ENCODE data around the gene MAGEA12. TPM values are rescaled to one million over a fixed set of nuclear protein-coding genes. Genes with fewer than 3 reads are reported as not detected.
"Not testable (repeated sequence)": the region's sequence is repeated elsewhere in the genome, so short reads cannot be mapped to it uniquely, and the experiment has no call there.

MAGEA12 gene
- under 1 TPM in 3 of 6 experiments, not detected in 3; 0.09 to 0.19 (median 0.11) TPM for total RNA-seq (2021; fragmentation: NEBNext Ultra II Directional; extraction: Animal tissue kit (Norgen Biotek cat#: 25700))
- long read RNA-seq, result 0 reads

DNA sequence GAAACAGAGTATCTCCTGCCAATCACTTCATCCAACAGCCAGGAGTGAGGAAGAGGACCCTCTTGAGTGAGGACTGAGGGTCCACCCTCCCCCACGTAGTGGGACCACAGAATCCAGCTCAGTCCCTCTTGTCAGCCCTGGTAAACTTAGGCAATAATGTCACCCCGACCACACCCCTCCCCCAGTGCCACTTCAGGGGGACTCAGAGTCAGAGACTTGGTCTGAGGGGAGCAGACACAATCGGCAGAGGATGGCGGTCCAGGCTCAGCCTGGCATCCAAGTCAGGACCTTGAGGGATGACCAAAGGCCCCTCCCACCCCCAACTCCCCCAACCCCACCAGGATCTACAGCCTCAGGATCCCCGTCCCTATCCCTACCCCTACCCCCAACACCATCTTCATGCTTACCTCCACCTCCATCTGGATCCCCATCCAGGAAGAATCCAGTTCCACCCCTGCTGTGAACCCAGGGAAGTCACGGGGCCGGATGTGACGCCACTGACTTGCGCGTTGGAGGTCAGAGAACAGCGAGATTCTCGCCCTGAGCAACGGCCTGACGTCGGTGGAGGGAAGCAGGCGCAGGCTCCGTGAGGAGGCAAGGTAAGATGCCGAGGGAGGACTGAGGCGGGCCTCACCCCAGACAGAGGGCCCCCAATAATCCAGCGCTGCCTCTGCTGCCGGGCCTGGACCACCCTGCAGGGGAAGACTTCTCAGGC lies at the start of gene MAGEA12, which contains the start of gene CSAG1:
Gene MAGEA12 (plus strand): TSS at position 497 of the 715 bp plus-strand sequence. CDS start 2,405 bp downstream, outside the sequence.
Gene CSAG1 (minus strand): TSS at position 461 of the 715 bp plus-strand sequence. CDS start 1,261 bp downstream, outside the sequence.
- H3K9me3 Mint-ChIP-seq, result no peaks in the 10 kb centered on the region
- no peak for TF ChIP-seq CTCF (IDR thresholded peaks at IDR 0.05)

DNA sequence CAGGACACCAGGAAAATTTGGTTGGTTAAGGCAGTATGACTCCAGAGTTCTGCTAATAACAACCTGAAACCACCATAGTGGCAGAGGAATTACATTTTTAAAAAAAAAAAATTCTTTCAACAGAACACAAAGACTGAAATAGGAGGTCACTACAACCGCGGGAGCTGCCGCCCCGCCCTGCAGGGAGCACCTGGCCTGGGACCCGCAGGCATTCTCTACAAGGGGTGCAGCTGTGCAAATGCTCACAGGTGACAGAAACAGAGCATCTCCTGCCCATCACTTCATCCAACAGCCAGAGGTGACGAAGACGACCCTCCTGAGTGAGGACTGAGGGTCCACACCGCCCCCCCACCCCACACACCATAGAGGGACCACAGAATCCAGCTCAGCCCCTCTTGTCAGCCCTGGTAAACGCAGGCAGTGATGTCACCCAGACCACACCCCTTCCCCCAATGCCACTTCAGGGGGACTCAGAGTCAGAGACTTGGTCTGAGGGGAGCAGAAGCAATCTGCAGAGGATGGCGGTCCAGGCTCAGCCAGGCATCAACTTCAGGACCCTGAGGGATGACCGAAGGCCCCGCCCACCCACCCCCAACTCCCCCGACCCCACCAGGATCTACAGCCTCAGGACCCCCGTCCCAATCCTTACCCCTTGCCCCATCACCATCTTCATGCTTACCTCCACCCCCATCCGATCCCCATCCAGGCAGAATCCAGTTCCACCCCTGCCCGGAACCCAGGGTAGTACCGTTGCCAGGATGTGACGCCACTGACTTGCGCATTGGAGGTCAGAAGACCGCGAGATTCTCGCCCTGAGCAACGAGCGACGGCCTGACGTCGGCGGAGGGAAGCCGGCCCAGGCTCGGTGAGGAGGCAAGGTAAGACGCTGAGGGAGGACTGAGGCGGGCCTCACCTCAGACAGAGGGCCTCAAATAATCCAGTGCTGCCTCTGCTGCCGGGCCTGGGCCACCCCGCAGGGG lies 35.3 kb upstream of the MAGEA12 start, which contains the start of gene MAGEA3:
Gene MAGEA3 (plus strand): TSS at position 843 of the 980 bp plus-strand sequence. CDS start 2,039 bp downstream, outside the sequence.
- not testable (repeated sequence) for H3K27me3 Mint-ChIP-seq (ENCODE audit: insufficient read depth); H3K4me1 Mint-ChIP-seq (ENCODE audit: low read depth); H3K4me3 Mint-ChIP-seq; DNase-seq; H3K36me3 Mint-ChIP-seq (ENCODE audit: low read depth); H3K9me3 Mint-ChIP-seq; H3K27ac Mint-ChIP-seq

More for the DNA sequence above, at the start of gene MAGEA12, which contains the start of gene CSAG1:
- Mint-ChIP-seq H3K36me3 (ENCODE audit: low read depth) (no peaks in the 10 kb centered on the region), H3K4me3 (no peak within 1 kb of the TSS), H3K4me1 (ENCODE audit: low read depth) (no peaks in the 10 kb centered on the region), H3K27me3 (ENCODE audit: insufficient read depth) (no peaks in the 10 kb centered on the region; the same call in 1 of the 2 replicates), H3K27ac (no peak within 1 kb of the TSS)
- no peak for DNase-seq

- not testable (repeated sequence) for H3K27me3 Mint-ChIP-seq (ENCODE audit: insufficient read depth); H3K4me1 Mint-ChIP-seq (ENCODE audit: low read depth); H3K9me3 Mint-ChIP-seq; DNase-seq; H3K27ac Mint-ChIP-seq; H3K36me3 Mint-ChIP-seq (ENCODE audit: low read depth); H3K4me3 Mint-ChIP-seq
These were observed 33.2 kb upstream of the MAGEA12 start for GRCh38 chrX:152700390-152700789.

GRCh38 chrX:152706500-152706899 lies 27.1 kb upstream of the MAGEA12 start:
- not testable (repeated sequence) for H3K4me1 Mint-ChIP-seq (ENCODE audit: low read depth); H3K27ac Mint-ChIP-seq; H3K4me3 Mint-ChIP-seq; H3K9me3 Mint-ChIP-seq; H3K27me3 Mint-ChIP-seq (ENCODE audit: insufficient read depth); DNase-seq; H3K36me3 Mint-ChIP-seq (ENCODE audit: low read depth)

- DNase-seq; H3K36me3 Mint-ChIP-seq (ENCODE audit: low read depth); H3K4me1 Mint-ChIP-seq (ENCODE audit: low read depth); H3K4me3 Mint-ChIP-seq; H3K9me3 Mint-ChIP-seq; H3K27ac Mint-ChIP-seq; H3K27me3 Mint-ChIP-seq (ENCODE audit: insufficient read depth): not testable (repeated sequence)
These were observed 24.4 kb upstream of the MAGEA12 start, which contains the start of gene CSAG2 for GRCh38 chrX:152709173-152709572. Gene CSAG2, minus strand, starts transcription at chrX:152709273. Its CDS starts 161 bp downstream, at chrX:152709112.

DNA sequence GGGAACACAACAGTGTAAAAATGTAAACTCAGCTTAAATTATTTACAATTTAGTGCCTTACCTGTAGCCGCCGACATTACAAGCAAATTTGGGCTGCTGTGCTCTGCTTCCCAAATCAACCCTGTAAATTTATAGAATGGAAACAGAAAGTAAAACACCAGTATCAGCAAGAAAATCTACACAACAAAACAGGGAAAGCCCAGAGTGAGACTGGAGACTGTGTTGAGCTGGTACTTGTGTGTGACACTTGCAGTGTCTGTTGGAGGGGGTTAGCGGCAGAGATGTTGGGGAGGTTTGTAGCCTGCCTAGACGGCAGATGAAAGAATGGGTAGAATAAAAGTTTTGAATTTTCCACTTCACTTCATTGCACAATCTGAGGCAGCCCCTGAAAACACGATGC lies 20.4 kb upstream of the MAGEA12 start:
- not testable (repeated sequence) for H3K4me1 Mint-ChIP-seq (ENCODE audit: low read depth); H3K9me3 Mint-ChIP-seq; H3K36me3 Mint-ChIP-seq (ENCODE audit: low read depth); H3K4me3 Mint-ChIP-seq; H3K27ac Mint-ChIP-seq; H3K27me3 Mint-ChIP-seq (ENCODE audit: insufficient read depth); DNase-seq

DNA sequence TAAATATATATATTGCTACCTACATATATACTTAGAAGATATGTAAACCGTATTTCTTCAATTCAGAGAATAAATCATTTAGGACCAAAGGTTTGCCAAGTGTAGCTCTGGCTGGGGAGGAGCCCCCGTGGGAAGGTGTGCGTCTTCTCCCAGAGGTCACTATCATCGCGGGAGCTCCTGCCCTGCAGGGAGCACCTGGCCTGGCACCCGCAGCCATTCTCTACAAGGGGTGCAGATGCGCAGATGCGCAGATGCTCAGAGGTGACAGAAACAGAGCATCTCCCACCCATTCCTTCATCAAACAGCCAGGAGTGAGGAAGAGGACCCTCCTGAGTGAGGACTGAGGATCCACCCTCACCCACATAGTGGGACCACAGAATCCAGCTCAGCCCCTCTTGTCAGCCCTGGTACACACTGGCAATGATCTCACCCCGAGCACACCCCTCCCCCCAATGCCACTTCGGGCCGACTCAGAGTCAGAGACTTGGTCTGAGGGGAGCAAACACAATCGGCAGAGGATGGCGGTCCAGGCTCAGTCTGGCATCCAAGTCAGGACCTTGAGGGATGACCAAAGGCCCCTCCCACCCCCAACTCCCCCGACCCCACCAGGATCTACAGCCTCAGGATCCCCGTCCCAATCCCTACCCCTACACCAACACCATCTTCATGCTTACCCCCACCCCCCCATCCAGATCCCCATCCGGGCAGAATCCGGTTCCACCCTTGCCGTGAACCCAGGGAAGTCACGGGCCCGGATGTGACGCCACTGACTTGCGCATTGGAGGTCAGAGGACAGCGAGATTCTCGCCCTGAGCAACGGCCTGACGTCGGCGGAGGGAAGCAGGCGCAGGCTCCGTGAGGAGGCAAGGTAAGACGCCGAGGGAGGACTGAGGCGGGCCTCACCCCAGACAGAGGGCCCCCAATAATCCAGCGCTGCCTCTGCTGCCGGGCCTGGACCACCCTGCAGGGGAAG lies 19.5 kb upstream of the MAGEA12 start, which contains the start of gene MAGEA2B:
Gene MAGEA2B (plus strand): TSS at position 814 of the 973 bp plus-strand sequence. CDS start 2,479 bp downstream, outside the sequence.
- H3K27me3 Mint-ChIP-seq (ENCODE audit: insufficient read depth); H3K27ac Mint-ChIP-seq; H3K36me3 Mint-ChIP-seq (ENCODE audit: low read depth); H3K9me3 Mint-ChIP-seq; H3K4me1 Mint-ChIP-seq (ENCODE audit: low read depth); H3K4me3 Mint-ChIP-seq; DNase-seq: not testable (repeated sequence)

All from HFFc6 (cell line).